LNCAP (cell line): ENCODE data around the gene ATXN7L1.

ENCODE experiments used
- CTCF ChIP-seq: fragments of 450-650 bp; IDR thresholded peaks from 2 replicates; pipeline ENCODE4 v1.5.1; 2017; ENCODE audit warnings: mild to moderate bottlenecking

The ATXN7L1 gene

DNA sequence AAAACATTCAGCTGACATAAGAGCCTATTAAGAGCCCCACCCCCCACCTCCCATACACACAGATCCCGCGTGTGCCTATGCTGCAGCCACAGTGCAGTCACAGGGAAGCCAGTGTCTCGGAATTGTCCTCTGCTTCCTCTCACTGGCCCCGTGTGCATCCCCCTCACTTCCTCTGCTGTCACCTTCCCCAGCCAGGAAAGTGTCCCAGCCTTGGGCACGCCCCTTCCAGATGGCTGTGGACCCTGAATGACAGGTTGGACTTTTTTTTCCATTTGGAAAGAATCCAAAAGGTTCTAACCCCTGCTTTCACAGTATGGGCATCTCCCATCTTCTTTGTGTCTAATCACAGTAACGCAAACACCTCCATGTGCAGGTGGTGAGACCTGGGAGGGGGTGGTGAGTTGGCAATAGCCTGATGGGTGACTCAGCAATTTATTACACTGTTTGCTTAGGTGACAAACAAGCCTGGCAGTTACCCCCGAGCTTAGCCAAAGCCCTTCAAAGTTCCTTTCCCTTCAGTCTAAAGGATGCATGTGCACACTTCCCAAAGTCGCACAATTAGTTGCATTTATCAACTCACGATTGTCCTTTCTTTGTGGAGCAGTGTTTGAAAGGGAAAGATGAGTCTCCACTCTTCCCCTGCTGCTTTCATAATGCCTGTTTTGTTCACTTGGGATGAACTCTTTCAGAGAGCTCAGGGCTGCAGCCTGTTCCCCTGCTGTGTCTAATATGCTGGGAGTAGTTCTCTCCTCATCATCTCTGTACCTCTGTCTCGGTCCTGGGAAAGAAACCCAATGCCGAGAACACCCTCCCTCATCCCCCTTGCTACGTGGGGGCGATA lies 227.6 kb downstream of the ATXN7L1 start:
- no peak for TF ChIP-seq CTCF

- TF ChIP-seq CTCF: no peak; the same call in 1 of the 2 replicates
Observed at GRCh38 chr7:105647591-105647990, 228.8 kb downstream of the ATXN7L1 start.

GRCh38 chr7:105644937-105645336 lies 231.5 kb downstream of the ATXN7L1 start:
- TF ChIP-seq CTCF: no peak

GRCh38 chr7:105643851-105644250 lies 232.5 kb downstream of the ATXN7L1 start:
- TF ChIP-seq CTCF: no peak

GRCh38 chr7:105643384-105643783 lies 233.0 kb downstream of the ATXN7L1 start:
- no peak for TF ChIP-seq CTCF

GRCh38 chr7:105642264-105642663 lies 234.1 kb downstream of the ATXN7L1 start:
- TF ChIP-seq CTCF: no peak

DNA sequence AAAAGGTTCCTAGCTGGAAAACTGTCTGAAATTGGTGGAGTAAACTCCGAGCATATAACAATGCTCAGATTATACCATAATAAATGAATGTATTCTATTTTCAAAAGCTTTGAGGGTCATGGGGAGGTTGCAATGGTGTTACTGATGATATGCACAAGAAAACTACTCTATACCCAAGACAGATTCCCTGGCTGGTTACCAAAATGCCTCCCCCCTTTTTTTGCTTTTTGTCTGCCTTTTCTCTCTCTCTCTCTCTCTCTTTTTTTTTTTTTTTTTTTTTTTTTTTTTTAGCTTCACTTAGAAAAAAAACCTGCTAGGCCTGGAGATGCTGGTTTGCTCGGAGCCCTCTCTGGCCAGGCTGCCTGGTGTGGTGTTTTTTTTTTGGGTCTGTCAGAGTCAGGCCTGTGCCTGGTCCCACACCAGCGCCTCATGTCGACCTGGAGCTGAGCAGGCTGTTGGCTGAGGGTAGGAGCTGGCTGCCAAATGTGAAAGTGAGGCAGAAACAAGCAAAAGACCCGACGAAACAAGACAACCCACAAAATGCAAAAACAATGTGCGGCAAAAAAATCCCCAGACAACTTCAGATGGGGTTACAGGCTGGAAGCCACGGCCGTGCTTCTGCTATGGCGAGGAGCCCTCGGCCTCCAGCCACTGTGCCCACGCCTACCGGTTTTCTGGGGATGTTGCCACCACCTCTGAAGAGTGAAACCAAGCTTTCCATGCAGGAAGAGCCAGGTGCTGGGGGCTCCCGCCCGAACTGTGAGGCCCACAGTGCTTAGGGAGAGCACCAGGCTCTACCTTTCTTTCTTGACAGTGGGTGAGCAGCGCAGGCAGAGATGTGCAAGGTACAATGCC lies 235.2 kb downstream of the ATXN7L1 start:
- no peak for TF ChIP-seq CTCF
